HG03159 (cell line): Measurements from ENCODE around the gene NMRAL1.

Experiments
- ATAC-seq: cut with Tn5 transposase; IDR thresholded peaks from one replicate; pipeline ENCODE4 v1.9.1; 2021; ENCODE audit warnings: mild to moderate bottlenecking, moderate library complexity; ENCODE audit not compliant: unreplicated experiment

NMRAL1 gene

GRCh38 chr16:4426722-4427372, 47.6 kb downstream of the NMRAL1 start:
- no peak for ATAC-seq

- peak; percentile 37 for ATAC-seq
Measured at GRCh38 chr16:4426021-4426684, 48.3 kb downstream of the NMRAL1 start.

GRCh38 chr16:4425378-4426020, 48.9 kb downstream of the NMRAL1 start, which contains the start of gene DNAJA3:
Gene DNAJA3, plus strand, starts transcription at chr16:4425868. Its CDS starts 14 bp downstream, at chr16:4425882.
- ATAC-seq, result peak; percentile 83

DNA sequence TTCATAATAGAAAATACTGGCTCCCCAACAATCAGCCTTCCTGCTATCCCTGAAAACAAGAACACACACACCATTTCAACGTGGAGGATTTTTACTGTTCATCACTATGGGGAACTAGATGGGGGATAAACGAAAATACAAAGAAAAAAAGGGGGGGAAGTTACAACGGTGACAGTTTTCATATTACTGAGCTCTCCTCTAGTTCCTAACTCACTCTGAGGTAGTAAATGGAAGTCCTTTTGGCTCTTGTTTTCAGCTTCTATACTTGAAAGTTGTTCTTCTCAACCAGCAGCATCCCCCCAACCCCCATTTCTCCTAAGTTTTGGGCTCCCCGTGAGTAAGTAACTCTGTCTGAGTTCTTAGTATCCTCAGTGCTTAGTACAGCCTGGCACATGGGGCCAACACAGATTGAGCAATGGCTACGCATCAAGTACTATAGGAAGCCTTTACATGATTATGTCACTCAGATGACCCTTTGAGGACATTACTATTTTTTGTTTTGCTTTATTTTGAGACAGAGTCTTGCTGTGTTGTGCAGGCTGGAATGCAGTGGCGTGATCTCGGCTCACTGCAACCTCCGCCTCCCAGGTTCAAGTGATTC, 53.8 kb downstream of the NMRAL1 start:
- ATAC-seq, result no peak

GRCh38 chr16:4419402-4419959, 54.9 kb downstream of the NMRAL1 start:
- ATAC-seq, result no peak

DNA sequence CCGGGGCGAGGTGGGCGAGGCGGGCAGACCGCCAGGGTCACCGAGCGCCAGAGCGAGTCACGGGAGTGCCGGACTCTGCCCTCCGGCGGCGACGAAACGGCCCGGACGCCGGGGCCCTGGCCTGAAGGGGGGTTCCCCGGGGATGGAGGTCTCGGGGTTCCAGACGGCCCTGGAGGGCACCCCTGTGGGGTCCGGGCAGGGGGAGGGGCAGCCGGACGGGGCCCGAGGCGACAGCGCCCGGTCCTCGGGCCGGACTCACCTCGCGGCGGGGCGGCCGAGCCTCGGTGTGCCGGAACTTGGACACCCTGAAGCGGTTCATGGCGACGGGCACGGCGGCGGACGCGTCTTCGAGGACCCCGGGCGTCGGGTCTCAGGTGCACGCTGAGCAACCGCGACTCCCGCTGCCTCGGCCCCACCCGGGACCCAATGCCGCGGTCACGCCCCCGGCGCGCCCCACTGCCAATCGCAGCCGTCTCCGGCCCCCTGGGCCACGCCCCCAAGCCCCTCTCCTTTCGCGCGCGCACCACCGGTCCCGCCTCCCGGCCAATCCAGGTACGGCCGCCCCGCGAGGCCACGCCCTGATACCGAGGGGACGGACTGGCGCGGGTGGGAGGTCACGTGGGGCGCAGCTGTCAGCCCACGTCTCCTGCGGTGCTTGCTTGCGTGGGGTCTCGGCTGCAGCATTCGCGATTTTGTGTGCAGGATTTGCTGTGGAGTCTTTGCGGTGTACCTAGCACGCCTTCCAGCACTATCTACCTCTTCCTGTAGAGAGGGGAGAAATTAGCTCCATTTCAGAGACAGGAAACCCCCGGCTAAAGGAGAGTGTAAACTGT, 58.0 kb downstream of the NMRAL1 start, which contains the start of gene CORO7:
TSS of gene CORO7 (minus strand) at position 397 of the 833 bp plus-strand sequence. CDS start at position 319, 78 bp downstream.
- peak; percentile 54 for ATAC-seq

GRCh38 chr16:4415538-4416199, 58.8 kb downstream of the NMRAL1 start:
- ATAC-seq, result no peak

- peak; percentile 65 for ATAC-seq
Measured at GRCh38 chr16:4414187-4414917, 60.1 kb downstream of the NMRAL1 start.

DNA sequence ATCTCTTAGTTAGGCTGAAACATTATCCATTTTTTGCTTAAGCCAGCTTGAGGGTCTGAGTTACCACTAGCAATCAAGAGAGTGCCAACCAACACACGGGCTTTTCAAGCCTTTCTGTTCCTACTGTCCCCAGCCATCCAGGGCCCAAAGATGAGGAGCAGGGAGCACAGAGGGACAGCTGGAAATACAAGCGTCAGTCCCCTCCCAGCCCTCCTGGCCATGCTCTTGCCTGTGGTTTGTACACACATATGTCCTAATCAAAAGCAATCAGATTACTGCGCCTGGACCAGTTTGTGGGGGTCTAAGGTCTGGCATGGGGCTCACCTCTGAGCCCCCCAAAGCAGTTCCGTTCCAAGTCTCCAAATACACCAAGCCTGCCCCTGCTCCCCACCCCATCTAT, 61.6 kb downstream of the NMRAL1 start:
- ATAC-seq, result no peak

DNA sequence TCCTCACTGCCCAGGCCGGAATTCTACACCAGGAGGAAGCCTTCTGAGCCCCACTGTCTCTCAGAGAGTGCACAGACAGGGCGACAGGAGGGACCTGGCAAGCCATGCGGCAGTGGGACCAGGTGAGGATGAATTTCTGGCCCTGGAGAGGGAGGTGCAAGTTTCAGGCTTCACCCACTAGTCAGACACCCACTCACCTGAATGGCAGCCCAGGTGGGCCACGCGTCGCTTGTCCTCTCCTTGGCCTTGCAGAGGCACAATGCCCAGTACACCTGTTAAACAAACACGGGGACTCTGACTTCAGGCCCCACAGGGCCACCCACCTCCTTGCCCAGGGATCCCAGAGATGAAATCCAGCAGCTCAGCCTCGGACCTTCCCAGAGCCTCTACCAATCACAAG, 62.3 kb downstream of the NMRAL1 start:
- no peak for ATAC-seq
